ENCODE results near the gene ZBTB12. TPM values are rescaled to one million over a fixed set of nuclear protein-coding genes. Genes with fewer than 3 reads are reported as not detected.
"Not testable (repeated sequence)": the region's sequence is repeated elsewhere in the genome, so short reads cannot be mapped to it uniquely, and the experiment has no call there.

Gene ZBTB12
- polyA plus RNA-seq, 3 donors = 23.5 to 27.3 (median 25.5) TPM

- no peak for DNase-seq (ENCODE audit: low read depth in 3 of 3, low spot score in 2 of 3)
Measured at GRCh38 chr6:31927242-31927862, 25.5 kb upstream of the ZBTB12 start, which contains the start of gene C2. TSS of gene C2 (plus strand) at chr6:31927717. CDS start at chr6:31927753, 36 bp downstream.

GRCh38 chr6:31922942-31923341, 21.1 kb upstream of the ZBTB12 start:
- DNase-seq (ENCODE audit: low read depth in 3 of 3, low spot score in 2 of 3) = no peak

GRCh38 chr6:31920811-31921210, 18.9 kb upstream of the ZBTB12 start:
- no peak for DNase-seq (ENCODE audit: low read depth in 3 of 3, low spot score in 2 of 3)

GRCh38 chr6:31919624-31920303, 17.9 kb upstream of the ZBTB12 start:
- no peak for DNase-seq (ENCODE audit: low read depth in 3 of 3, low spot score in 2 of 3)

- DNase-seq (ENCODE audit: low read depth in 3 of 3, low spot score in 2 of 3) = no peak
Measured at GRCh38 chr6:31918069-31918720, 16.3 kb upstream of the ZBTB12 start.

GRCh38 chr6:31915756-31916155, 13.9 kb upstream of the ZBTB12 start:
- no peak for DNase-seq (ENCODE audit: low read depth in 3 of 3, low spot score in 2 of 3)

- no peak for DNase-seq (ENCODE audit: low read depth in 3 of 3, low spot score in 2 of 3)
Measured at GRCh38 chr6:31915351-31915750, 13.5 kb upstream of the ZBTB12 start.

GRCh38 chr6:31911826-31912585, 10.1 kb upstream of the ZBTB12 start:
- DNase-seq (ENCODE audit: low read depth in 3 of 3, low spot score in 2 of 3) = no peak

- DNase-seq (ENCODE audit: low read depth in 3 of 3, low spot score in 2 of 3) = not testable (repeated sequence)
Measured at GRCh38 chr6:31909298-31909697, 7.4 kb upstream of the ZBTB12 start.

- no peak for DNase-seq (ENCODE audit: low read depth in 3 of 3, low spot score in 2 of 3)
Measured at GRCh38 chr6:31908791-31909190, 6.9 kb upstream of the ZBTB12 start.

- DNase-seq (ENCODE audit: low read depth in 3 of 3, low spot score in 2 of 3) = not testable (repeated sequence)
Measured at GRCh38 chr6:31908255-31908654, 6.4 kb upstream of the ZBTB12 start.

- DNase-seq (ENCODE audit: low read depth in 3 of 3, low spot score in 2 of 3) = no peak
Measured at GRCh38 chr6:31907158-31907813, 5.4 kb upstream of the ZBTB12 start.

- DNase-seq (ENCODE audit: low read depth in 3 of 3, low spot score in 2 of 3) = not testable (repeated sequence)
Measured at GRCh38 chr6:31906727-31907126, 4.8 kb upstream of the ZBTB12 start.

- DNase-seq (ENCODE audit: low read depth in 3 of 3, low spot score in 2 of 3) = no peak
Measured at GRCh38 chr6:31906122-31906521, 4.2 kb upstream of the ZBTB12 start.

GRCh38 chr6:31905041-31905440, 3.2 kb upstream of the ZBTB12 start:
- no peak for DNase-seq (ENCODE audit: low read depth in 3 of 3, low spot score in 2 of 3)

GRCh38 chr6:31903957-31904356, 2.1 kb upstream of the ZBTB12 start:
- no peak for DNase-seq (ENCODE audit: low read depth in 3 of 3, low spot score in 2 of 3)

GRCh38 chr6:31901415-31901952, 402 bp downstream of the ZBTB12 start:
- no peak for DNase-seq (ENCODE audit: low read depth in 3 of 3, low spot score in 2 of 3)

- no peak for DNase-seq (ENCODE audit: low read depth in 3 of 3, low spot score in 2 of 3)
Measured at GRCh38 chr6:31900917-31901414, 920 bp downstream of the ZBTB12 start.

GRCh38 chr6:31899882-31900722, 1.8 kb downstream of the ZBTB12 start:
- DNase-seq (ENCODE audit: low read depth in 3 of 3, low spot score in 2 of 3) = no peak

Data from right renal cortex interstitium (tissue), 3 donors.